Mesenteric fat pad (tissue), 1 donor: ENCODE measurements around the gene CLEC20A. TPM values are rescaled to one million over a fixed set of nuclear protein-coding genes. Genes with fewer than 3 reads are reported as not detected.
"Not testable (repeated sequence)": the region's sequence is repeated elsewhere in the genome, so short reads cannot be mapped to it uniquely, and the experiment has no call there.

Experiments used
- DNase-seq: peaks from one replicate; pipeline ENCODE4 v3.0.0-alpha.2; 2020; ENCODE audit warnings: low spot score
- total RNA-seq: library from RNA; stranded (reverse); fragmentation: NEBNext Ultra II Directional; extraction: Animal tissue kit (Norgen Biotek cat#: 25700); gene quantifications from one replicate; pipeline ENCODE4 v1.2.1, GENCODE V29; 2021
- donor health status: DM: yes; HTN: yes; CAD: no.

The CLEC20A gene
- total RNA-seq, 1 donor from 2014 or later, result not detected

DNA sequence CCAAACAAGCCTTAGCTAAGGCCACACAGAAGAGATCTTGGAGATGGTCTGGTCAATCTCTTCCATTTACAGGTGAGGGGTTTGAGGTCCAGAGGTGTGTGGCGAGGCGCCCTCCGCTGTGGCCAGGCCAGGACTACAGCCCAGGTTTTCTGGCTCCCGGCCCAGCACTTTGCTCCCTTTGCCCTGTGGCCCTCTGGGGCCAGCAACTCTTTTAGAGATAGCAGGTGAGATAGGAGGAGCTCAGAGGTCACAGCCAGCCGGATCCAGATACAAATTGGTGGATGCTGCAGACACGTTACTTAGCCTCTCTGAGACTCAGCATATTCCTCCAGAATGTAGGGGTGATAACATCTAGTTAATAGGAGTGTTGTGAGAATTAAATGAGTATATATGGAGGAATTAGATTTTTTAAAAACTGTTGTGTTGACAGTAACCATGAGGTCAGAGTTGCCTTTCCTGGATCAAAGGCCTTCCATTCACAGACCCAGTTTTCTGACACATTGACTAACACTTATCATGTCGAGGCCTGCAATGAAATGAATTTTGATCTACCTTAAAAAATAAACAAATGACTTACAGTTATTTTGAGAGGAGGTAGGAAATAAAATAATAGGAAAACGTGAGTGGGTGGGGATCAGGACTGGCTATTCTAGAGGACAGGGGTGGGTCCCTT, 32.7 kb upstream of the CLEC20A start:
- DNase-seq, result peak; percentile 86

DNA sequence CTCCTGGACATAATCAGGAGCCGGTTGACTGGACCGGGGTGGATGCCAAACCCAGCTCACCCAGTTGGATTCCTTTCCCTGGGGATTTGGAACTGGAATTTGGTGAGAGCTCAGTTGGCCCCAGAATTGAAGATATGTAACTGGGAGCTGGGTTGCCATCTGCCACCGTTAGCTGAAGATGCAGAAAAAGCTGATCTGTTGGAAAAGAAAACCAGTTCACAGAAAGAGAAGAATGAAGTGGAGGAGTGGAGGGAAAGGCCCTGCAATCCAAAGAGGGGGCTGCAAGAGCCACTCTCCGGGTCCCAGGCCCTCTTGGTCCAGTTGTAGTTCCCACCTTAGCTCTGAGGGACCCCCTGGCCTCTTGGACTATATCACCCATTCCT, 32.2 kb upstream of the CLEC20A start:
- DNase-seq, result no peak

- DNase-seq, result peak; percentile 57
Measured at GRCh38 chr1:178528228-178528952, 31.6 kb upstream of the CLEC20A start.

DNA sequence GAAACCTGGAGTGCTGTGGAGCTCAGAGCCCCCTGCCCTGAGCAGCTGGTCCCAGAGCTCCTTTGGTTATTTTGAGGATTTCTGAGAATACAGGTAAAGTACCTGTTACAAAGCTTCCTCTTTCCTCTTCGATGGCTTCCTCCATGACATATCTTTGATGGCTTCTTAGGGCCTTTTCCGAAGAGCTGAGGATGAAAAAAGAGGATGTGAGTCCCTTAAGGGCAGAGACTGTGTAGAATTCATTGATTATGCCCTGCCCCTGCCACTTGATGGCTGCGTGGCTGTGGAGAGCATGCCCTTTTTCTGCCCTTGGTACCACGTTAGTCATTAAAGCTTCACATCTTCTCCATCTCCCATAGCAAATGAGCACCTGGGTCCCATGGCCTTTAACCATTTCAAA, 30.4 kb upstream of the CLEC20A start:
- DNase-seq, result no peak

- no peak for DNase-seq
Measured at GRCh38 chr1:178521241-178521640, 24.5 kb upstream of the CLEC20A start.

DNA sequence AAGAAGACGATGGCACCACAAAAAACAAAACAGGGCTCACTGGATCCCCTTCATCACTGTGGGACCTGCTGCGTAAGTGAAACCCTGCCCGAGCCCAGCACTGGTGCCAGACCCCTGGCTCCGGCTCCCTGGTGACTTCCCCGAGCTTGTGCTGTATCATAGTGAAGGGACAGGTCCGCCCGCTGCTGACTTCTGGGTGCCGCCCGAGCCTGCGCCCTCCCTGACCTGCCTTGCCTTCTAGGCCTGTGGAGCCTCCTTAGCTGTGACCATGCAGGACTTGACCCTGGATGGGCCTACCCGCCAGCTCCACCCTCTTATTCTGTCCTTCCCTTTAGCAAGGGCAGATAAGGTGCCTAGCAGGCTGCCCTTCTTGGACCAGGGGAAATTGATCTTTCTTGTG, 24.0 kb upstream of the CLEC20A start:
- DNase-seq, result no peak

GRCh38 chr1:178518894-178519293, 22.1 kb upstream of the CLEC20A start:
- no peak for DNase-seq

- DNase-seq, result no peak
Measured at GRCh38 chr1:178516110-178516509, 19.3 kb upstream of the CLEC20A start.

DNA sequence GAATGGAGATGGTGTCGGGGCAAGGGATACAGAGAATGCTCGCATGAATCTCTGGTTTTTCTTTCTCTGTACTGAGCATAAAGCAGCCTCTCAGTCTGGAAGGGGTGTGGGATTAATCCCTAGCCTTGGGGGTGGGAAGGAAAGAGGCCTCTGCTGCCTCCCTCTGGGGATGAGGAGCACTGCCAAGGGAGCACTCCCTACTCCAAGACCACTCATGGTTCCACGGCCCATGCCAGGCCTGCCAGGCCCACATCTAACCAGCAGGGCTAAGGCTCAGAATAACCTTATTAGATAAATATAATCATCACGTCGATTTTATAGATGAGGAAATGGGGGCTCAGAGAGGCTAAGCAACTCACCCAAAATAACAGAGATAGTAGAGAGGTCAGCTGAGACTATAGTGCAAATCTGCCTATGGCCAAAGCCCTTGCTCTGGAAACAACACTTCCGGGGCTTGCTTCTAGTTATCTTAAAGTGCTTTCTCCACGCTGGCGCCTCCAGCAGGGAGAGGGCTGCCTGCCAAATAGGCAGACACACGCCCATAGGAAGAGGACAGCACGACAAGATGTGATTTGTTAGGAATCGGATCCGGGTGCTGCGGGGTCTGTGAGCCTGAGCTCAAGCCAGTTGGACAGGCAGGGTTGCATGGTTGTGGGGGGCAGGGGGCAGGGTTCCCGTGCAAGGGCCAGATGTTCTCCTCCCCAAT, 16.7 kb upstream of the CLEC20A start:
- no peak for DNase-seq

GRCh38 chr1:178512566-178513277, 16.0 kb upstream of the CLEC20A start, which contains the start of gene TEX35:
TSS of gene TEX35 (plus strand) at chr1:178513109. CDS start at chr1:178513189, 80 bp downstream.
- no peak for DNase-seq

- no peak for DNase-seq
Measured at GRCh38 chr1:178510155-178510554, 13.4 kb upstream of the CLEC20A start.

- DNase-seq, result no peak
Measured at GRCh38 chr1:178509414-178510007, 12.7 kb upstream of the CLEC20A start.

- DNase-seq, result no peak
Measured at GRCh38 chr1:178506669-178507068, 9.9 kb upstream of the CLEC20A start.

- no peak for DNase-seq
Measured at GRCh38 chr1:178506177-178506576, 9.4 kb upstream of the CLEC20A start.

- DNase-seq, result no peak
Measured at GRCh38 chr1:178504286-178504685, 7.5 kb upstream of the CLEC20A start.

GRCh38 chr1:178503849-178504248, 7.1 kb upstream of the CLEC20A start:
- no peak for DNase-seq

DNA sequence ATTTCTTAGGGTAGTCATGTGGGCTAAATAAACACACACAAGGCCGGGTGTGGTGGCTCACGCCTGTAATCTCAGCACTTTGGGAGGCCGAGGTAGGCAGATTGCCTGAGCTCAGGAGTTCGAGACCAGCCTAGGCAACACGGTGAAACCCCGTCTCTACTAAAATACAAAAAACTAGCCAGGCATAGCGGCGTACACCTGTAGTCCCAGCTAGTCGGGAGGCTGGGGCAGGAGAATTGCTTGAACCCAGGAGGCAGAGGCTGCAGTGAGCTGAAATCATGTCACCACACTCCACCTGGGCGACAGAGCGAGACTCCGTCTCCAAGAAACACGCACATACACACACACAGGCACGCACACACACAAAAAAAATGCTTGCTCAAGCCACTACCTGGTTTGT, 6.6 kb upstream of the CLEC20A start:
- DNase-seq, result not testable (repeated sequence)

GRCh38 chr1:178502856-178503255, 6.1 kb upstream of the CLEC20A start:
- DNase-seq, result no peak

DNA sequence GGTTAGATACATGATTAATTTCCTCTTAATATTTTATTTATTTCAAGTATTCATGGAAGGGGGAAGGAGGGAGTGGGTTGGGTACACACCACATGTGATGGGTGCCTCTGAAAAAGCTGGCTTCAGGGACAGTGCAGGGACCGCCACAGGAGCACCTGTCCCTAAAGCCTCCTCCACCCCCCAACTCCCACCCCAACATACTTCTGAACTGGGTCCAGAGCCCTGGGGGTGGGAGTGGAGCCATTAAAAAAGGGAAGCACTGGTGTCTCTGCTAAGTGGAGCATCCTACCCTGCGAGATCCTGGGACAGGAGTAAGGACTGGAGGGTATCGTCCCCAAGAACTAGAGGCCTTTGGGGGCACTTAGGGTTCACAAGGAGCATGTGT, 5.6 kb upstream of the CLEC20A start:
- DNase-seq, result no peak

DNA sequence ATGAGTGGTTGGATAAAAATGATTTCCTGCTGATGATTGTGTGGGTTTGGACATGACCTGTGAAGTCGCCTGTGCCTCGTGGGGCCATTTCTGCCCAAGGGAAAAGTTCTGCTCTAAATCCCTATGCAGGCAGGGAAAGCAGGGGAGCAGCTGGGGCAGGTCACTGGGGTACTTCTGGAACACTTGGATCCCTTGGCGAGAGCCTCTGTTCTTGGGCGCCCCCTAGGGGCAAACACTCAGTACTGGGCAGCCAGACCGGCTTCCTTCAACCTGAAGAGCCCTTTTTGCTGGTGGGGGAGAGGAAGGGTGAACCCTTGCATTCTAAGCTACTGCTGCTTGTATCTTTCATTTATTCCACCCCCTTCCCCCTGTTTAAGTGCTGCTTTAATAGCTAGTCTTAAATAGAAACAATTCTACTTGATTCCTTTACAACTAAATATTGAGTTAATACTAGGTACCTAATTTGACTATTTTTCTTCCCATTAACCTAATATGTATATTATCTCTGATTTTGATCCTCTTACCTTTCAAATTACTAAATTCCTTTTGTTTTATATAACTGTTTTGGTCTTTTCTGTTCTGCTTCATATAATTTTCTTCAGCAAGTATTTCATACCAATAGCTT, 5.1 kb upstream of the CLEC20A start:
- DNase-seq, result no peak
